Gastrocnemius medialis (tissue), 4 donors: Measurements from ENCODE around the gene MTFP1. TPM values are rescaled to one million over a fixed set of nuclear protein-coding genes. Genes with fewer than 3 reads are reported as not detected.

Experiments used
- ATAC-seq, 2 donors: fragments of 150-250 bp; one replicate each; pipeline ENCODE4 v1.9.1; 2016
- DNase-seq, 2 donors: peaks; one replicate each; pipeline ENCODE4 v3.0.0-alpha.2; 2019
- H3K27ac ChIP-seq, 4 donors: fragments of 200-600 bp; sonication (generic); 1 replicate in 1 of 4; 2 replicates in 3 of 4; pipeline ENCODE4 v1.5.1; 2016 to 2018; ENCODE audit warnings: mild to moderate bottlenecking in 2 of 4, moderate library complexity in 1 of 4
- H3K27me3 ChIP-seq, 3 donors: fragments of 200-600 bp; sonication (generic) in 2 of 3; 1 replicate in 1 of 3; 2 replicates in 2 of 3; pipeline versions ENCODE4 v1.5.1 to v1.6.0; 2016 to 2019; ENCODE audit warnings: mild to moderate bottlenecking in 1 of 3, moderate library complexity in 1 of 3
- H3K36me3 ChIP-seq, 2 donors: fragments of 200-600 bp; sonication (generic) in 1 of 2; one replicate each; pipeline ENCODE4 v1.5.1; 2017 to 2018
- H3K4me1 ChIP-seq, 2 donors: fragments of 200-600 bp; sonication (generic) in 1 of 2; one replicate each; pipeline ENCODE4 v1.5.1; 2016 to 2017; ENCODE audit warnings: mild to moderate bottlenecking in 2 of 2
- H3K4me3 ChIP-seq, 4 donors: fragments of 200-600 bp; sonication (generic) in 3 of 4; 1 replicate in 1 of 4; 2 replicates in 3 of 4; pipeline ENCODE4 v1.5.1; 2016 to 2019; ENCODE audit warnings: mild to moderate bottlenecking in 2 of 4
- H3K9me3 ChIP-seq, 3 donors: fragments of 200-600 bp; sonication (generic) in 2 of 3; 1 replicate in 1 of 3; 2 replicates in 2 of 3; pipeline ENCODE4 v1.5.1; 2016 to 2019
- CTCF ChIP-seq, 5 experiments: fragments of 450-650 bp in 3 of 5; fragments of 200-600 bp in 2 of 5; sonication (generic) in 2 of 5; IDR thresholded peaks in 4 of 5; conservative IDR thresholded peaks in 1 of 5; 1 replicate in 4 of 5; 2 replicates in 1 of 5; pipeline ENCODE4 v1.5.1; 2016 to 2019; ENCODE audit warnings: antibody characterized with exemption in 5 of 5, mild to moderate bottlenecking in 3 of 5, moderate library complexity in 3 of 5
- POLR2A ChIP-seq, 2 donors: fragments of 450-650 bp; IDR thresholded peaks; one replicate each; pipeline ENCODE4 v1.6.1; 2017; ENCODE audit warnings: antibody characterized with exemption in 2 of 2, mild to moderate bottlenecking in 2 of 2, moderate library complexity in 2 of 2
- in situ Hi-C, 4 donors: fragments of 200-750 bp; cut with MboI; loops; one replicate each; pipeline versions ENCODE4 v1.15.0 to v1.8.0; 2017; ENCODE audit warnings: low sequenced_read_pairs in 4 of 4
- intact Hi-C: fragments of 100-400 bp; cut with DNase I; formaldehyde crosslinking; loops from one replicate; pipeline ENCODE4 v1.15.1; 2023; ENCODE audit warnings: low total_unique reads
- total RNA-seq, 4 donors: library from RNA; depleted of rRNA; stranded (reverse); fragments of >200 nt; gene quantifications; one replicate each; pipeline versions ENCODE4 v1.1.0 to v1.2.3, GENCODE V29; 2016

Gene MTFP1
- total RNA-seq, 4 donors from 2014 or later: 15.9 to 57.7 (median 44.5) TPM

GRCh38 chr22:30416403-30416802 is 9.2 kb upstream of the MTFP1 start:
- ATAC-seq: no peak
- Histone ChIP-seq H3K27ac (no peak overlapping the region), H3K9me3 (no peaks in the 10 kb centered on the region), H3K36me3 (peaks cover 0 to 46% of the 10 kb centered on the region in 2 donors), H3K27me3 (no peaks in the 10 kb centered on the region), H3K4me3 (no peak overlapping the region), H3K4me1 (peaks cover 0 to 2% of the 10 kb centered on the region in 2 donors)
- in situ Hi-C loops: no loop called here
- no peak for TF ChIP-seq POLR2A (IDR thresholded peaks at IDR 0.05)
- no peak for TF ChIP-seq CTCF (IDR thresholded peaks at IDR 0.05 in 4 of 5, conservative IDR thresholded peaks at IDR 0.05 in 1 of 5)
- no peak for DNase-seq
- intact Hi-C loops: no loop called here

GRCh38 chr22:30416837-30417236 is 8.7 kb upstream of the MTFP1 start:
- no peaks in the 10 kb centered on the region for H3K9me3 ChIP-seq
- intact Hi-C loops: no loop called here
- no peak for ATAC-seq
- DNase-seq: no peak
- no peaks in the 10 kb centered on the region for H3K27me3 ChIP-seq
- H3K36me3 ChIP-seq: peaks cover 0 to 46% of the 10 kb centered on the region in 2 donors
- peaks cover 3 to 6% of the 10 kb centered on the region in 2 donors for H3K4me1 ChIP-seq
- TF ChIP-seq CTCF (IDR thresholded peaks at IDR 0.05 in 4 of 5, conservative IDR thresholded peaks at IDR 0.05 in 1 of 5) (no peak), POLR2A (IDR thresholded peaks at IDR 0.05) (no peak)
- in situ Hi-C loops: no loop called here
- H3K27ac ChIP-seq: no peak overlapping the region
- H3K4me3 ChIP-seq: no peak overlapping the region

- TF ChIP-seq POLR2A (IDR thresholded peaks at IDR 0.05) (no peak), CTCF (IDR thresholded peaks at IDR 0.05 in 4 of 5, conservative IDR thresholded peaks at IDR 0.05 in 1 of 5) (no peak)
- intact Hi-C loops (loop anchor here (5.0 to 10.0 kb wide), 3 partner anchors 274 to 1522 kb away; partner anchors contain the start of genes EWSR1, OSBP2, RHBDD3 and YWHAH), in situ Hi-C loops (no loop called here)
- Histone ChIP-seq H3K27ac (peak overlapping the region in 1 of 4 donors; percentile 92), H3K36me3 (peaks cover 0 to 41% of the 10 kb centered on the region in 2 donors), H3K9me3 (no peaks in the 10 kb centered on the region), H3K4me1 (peaks cover 25 to 31% of the 10 kb centered on the region in 2 donors), H3K27me3 (no peaks in the 10 kb centered on the region), H3K4me3 (no peak overlapping the region)
- ATAC-seq: no peak
- DNase-seq: no peak
These were observed 5.0 kb upstream of the MTFP1 start for GRCh38 chr22:30420347-30421125.

GRCh38 chr22:30421695-30422480 is 3.7 kb upstream of the MTFP1 start:
- TF ChIP-seq POLR2A (IDR thresholded peaks at IDR 0.05) (no peak), CTCF (IDR thresholded peaks at IDR 0.05 in 4 of 5, conservative IDR thresholded peaks at IDR 0.05 in 1 of 5) (no peak)
- no peak for ATAC-seq
- Histone ChIP-seq H3K4me3 (peak overlapping the region in 3 of 4 donors; percentile 60 to 96 (median 75)), H3K36me3 (peaks cover 0 to 27% of the 10 kb centered on the region in 2 donors), H3K27ac (peak overlapping the region; percentile 92 to 100 (median 99)), H3K27me3 (no peaks in the 10 kb centered on the region), H3K4me1 (peaks cover 31 to 32% of the 10 kb centered on the region in 2 donors), H3K9me3 (no peaks in the 10 kb centered on the region)
- intact Hi-C loops (loop anchor here (5.0 to 10.0 kb wide), 3 partner anchors 273 to 1520 kb away; partner anchors contain the start of genes EWSR1, OSBP2, RHBDD3 and YWHAH), in situ Hi-C loops (no loop called here)
- DNase-seq: no peak
